ENCODE data around the gene APCDD1. TPM values are rescaled to one million over a fixed set of nuclear protein-coding genes. Genes with fewer than 3 reads are reported as not detected.

The APCDD1 gene
- total and polyA plus RNA-seq, 2 of the 13 experiments (the other 11 are each of a cell fraction or from before 2014, with no cell fraction given): 2.1 to 8.6 TPM

- TF ChIP-seq ZNF609 (CRISPR knock-in tag; IDR thresholded peaks at IDR 0.05; ENCODE audit: borderline replicate concordance) (no peak), RARA (CRISPR knock-in tag; IDR thresholded peaks at IDR 0.05) (peak; percentile 81), CBX2 (IDR thresholded peaks at IDR 0.05; ENCODE audit: low read depth, low read length) (no peak), CBX2 (CRISPR knock-in tag; IDR thresholded peaks at IDR 0.05; ENCODE audit: low read depth) (no peak), ARHGAP35 (CRISPR knock-in tag; IDR thresholded peaks at IDR 0.05; ENCODE audit: borderline replicate concordance) (no peak), MAFF (IDR thresholded peaks at IDR 0.05; ENCODE audit: low read depth, low read length) (0 out of 2 replicates have a peak, but pooled peaks have one; percentile 22), ZUFSP (CRISPR knock-in tag; IDR thresholded peaks at IDR 0.05; ENCODE audit: borderline replicate concordance) (no peak), ZNF577 (CRISPR knock-in tag; IDR thresholded peaks at IDR 0.05; ENCODE audit: borderline replicate concordance, low read depth) (no peak), FOXA3 (CRISPR knock-in tag; IDR thresholded peaks at IDR 0.05) (no peak), STAG1 (CRISPR knock-in tag; IDR thresholded peaks at IDR 0.05) (peak; percentile 57)
Observed at GRCh38 chr18:10518595-10519255, 64.3 kb downstream of the APCDD1 start (continued).

Measured in HepG2 (cell line).